GM12873 (cell line): Measurements from ENCODE around the gene C3orf18.

Experiments
- CTCF ChIP-seq: IDR thresholded peaks from 2 replicates; pipeline ENCODE4 v1.5.1; 2012; ENCODE audit warnings: low read depth, mild to moderate bottlenecking, moderate library complexity, low read length, control low read depth; ENCODE audit not compliant: insufficient read depth; ENCODE audit errors: missing control alignments

The C3orf18 gene

GRCh38 chr3:50588759-50589433 lies 21.3 kb upstream of the C3orf18 start:
- no peak for TF ChIP-seq CTCF

- no peak for TF ChIP-seq CTCF
These were observed 20.5 kb upstream of the C3orf18 start for GRCh38 chr3:50587806-50588758.

- TF ChIP-seq CTCF = no peak
These were observed 19.8 kb upstream of the C3orf18 start for GRCh38 chr3:50587373-50587772.

GRCh38 chr3:50586763-50587070 lies 19.2 kb upstream of the C3orf18 start:
- TF ChIP-seq CTCF = no peak

GRCh38 chr3:50585919-50586762 lies 18.6 kb upstream of the C3orf18 start:
- no peak for TF ChIP-seq CTCF

GRCh38 chr3:50584391-50584790 lies 16.8 kb upstream of the C3orf18 start:
- no peak for TF ChIP-seq CTCF

GRCh38 chr3:50583897-50584296 lies 16.4 kb upstream of the C3orf18 start:
- TF ChIP-seq CTCF = no peak
